HFFc6 (cell line): ENCODE measurements around the gene MEN1. TPM values are rescaled to one million over a fixed set of nuclear protein-coding genes. Genes with fewer than 3 reads are reported as not detected.

Source experiments
- DNase-seq: peaks from one replicate; pipeline ENCODE4 v3.0.0-alpha.2; 2018
- H3K27ac Mint-ChIP-seq: 2 replicates; pipeline ENCODE4 v1.8.0; 2020; ENCODE audit warnings: mild to moderate bottlenecking, mixed read lengths
- H3K27me3 Mint-ChIP-seq: 2 replicates; pipeline ENCODE4 v1.8.0; 2021; ENCODE audit warnings: mild to moderate bottlenecking, moderate library complexity, mixed read lengths; ENCODE audit not compliant: insufficient read depth
- H3K36me3 Mint-ChIP-seq: 2 replicates; pipeline ENCODE4 v1.8.0; 2021; ENCODE audit warnings: low read depth, mixed read lengths
- H3K4me1 Mint-ChIP-seq: 2 replicates; pipeline ENCODE4 v1.8.0; 2020; ENCODE audit warnings: low read depth, mixed read lengths
- H3K4me3 Mint-ChIP-seq: 2 replicates; pipeline ENCODE4 v1.8.0; 2020; ENCODE audit warnings: mild to moderate bottlenecking, moderate library complexity, mixed read lengths
- H3K9me3 Mint-ChIP-seq: 2 replicates; pipeline ENCODE4 v1.8.0; 2020; ENCODE audit warnings: mild to moderate bottlenecking, mixed read lengths
- total RNA-seq, 6 experiments: library from RNA; stranded (reverse); fragmentation: NEBNext Ultra II Directional; extraction: Animal tissue kit (Norgen Biotek cat#: 25700); gene quantifications; 2 replicates in 1 of 6; 3 replicates in 5 of 6; pipeline ENCODE4 v1.2.3, GENCODE V29; 2021
- TF ChIP-seq, protein P1 (sequence below): fragments of 200-600 bp; sonication (generic); IDR thresholded peaks from 2 replicates; pipeline ENCODE4 v1.5.0; 2021; ENCODE audit warnings: antibody characterized with exemption, mild to moderate bottlenecking

The MEN1 gene
- total RNA-seq, 6 experiments from 2014 or later: 23.9 to 35.5 (median 26.9) TPM

GRCh38 chr11:64784813-64785581 is 25.4 kb downstream of the MEN1 start:
- Mint-ChIP-seq H3K4me1 (no peaks in the 10 kb centered on the region; the same call in 1 of the 2 replicates), H3K4me3 (no peak overlapping the region), H3K27ac (peak overlapping the region; percentile 33; the same call in 1 of the 2 replicates), H3K27me3 (peaks cover 1% of the 10 kb centered on the region; the same call in 1 of the 2 replicates), H3K9me3 (no peaks in the 10 kb centered on the region), H3K36me3 (no peaks in the 10 kb centered on the region; the same call in 1 of the 2 replicates)
- TF ChIP-seq, protein P1, sequence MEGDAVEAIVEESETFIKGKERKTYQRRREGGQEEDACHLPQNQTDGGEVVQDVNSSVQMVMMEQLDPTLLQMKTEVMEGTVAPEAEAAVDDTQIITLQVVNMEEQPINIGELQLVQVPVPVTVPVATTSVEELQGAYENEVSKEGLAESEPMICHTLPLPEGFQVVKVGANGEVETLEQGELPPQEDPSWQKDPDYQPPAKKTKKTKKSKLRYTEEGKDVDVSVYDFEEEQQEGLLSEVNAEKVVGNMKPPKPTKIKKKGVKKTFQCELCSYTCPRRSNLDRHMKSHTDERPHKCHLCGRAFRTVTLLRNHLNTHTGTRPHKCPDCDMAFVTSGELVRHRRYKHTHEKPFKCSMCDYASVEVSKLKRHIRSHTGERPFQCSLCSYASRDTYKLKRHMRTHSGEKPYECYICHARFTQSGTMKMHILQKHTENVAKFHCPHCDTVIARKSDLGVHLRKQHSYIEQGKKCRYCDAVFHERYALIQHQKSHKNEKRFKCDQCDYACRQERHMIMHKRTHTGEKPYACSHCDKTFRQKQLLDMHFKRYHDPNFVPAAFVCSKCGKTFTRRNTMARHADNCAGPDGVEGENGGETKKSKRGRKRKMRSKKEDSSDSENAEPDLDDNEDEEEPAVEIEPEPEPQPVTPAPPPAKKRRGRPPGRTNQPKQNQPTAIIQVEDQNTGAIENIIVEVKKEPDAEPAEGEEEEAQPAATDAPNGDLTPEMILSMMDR: no peak
- no peak for DNase-seq

GRCh38 chr11:64778473-64779298 is 31.7 kb downstream of the MEN1 start, which contains the start of gene SF1:
SF1 (minus strand) TSS chr11:64778542; CDS start chr11:64778392, 150 bp downstream.
- H3K4me3 Mint-ChIP-seq: peak within 1 kb of the TSS; percentile 99
- H3K27me3 Mint-ChIP-seq: peaks cover 8% of the 10 kb centered on the region
- no peaks in the 10 kb centered on the region for H3K9me3 Mint-ChIP-seq
- H3K36me3 Mint-ChIP-seq: peaks cover 32% of the 10 kb centered on the region
- peaks cover 35% of the 10 kb centered on the region for H3K4me1 Mint-ChIP-seq
- H3K27ac Mint-ChIP-seq: peak within 1 kb of the TSS; percentile 98
- TF ChIP-seq, protein P1: no peak
- DNase-seq: peak; percentile 100

- Mint-ChIP-seq H3K4me3 (peak overlapping the region; percentile 95), H3K9me3 (no peaks in the 10 kb centered on the region), H3K27me3 (peaks cover 8% of the 10 kb centered on the region), H3K36me3 (peaks cover 38% of the 10 kb centered on the region), H3K27ac (peak overlapping the region; percentile 98), H3K4me1 (peaks cover 35% of the 10 kb centered on the region)
- DNase-seq: no peak
- TF ChIP-seq, protein P1: no peak
Measured at GRCh38 chr11:64778223-64778472, 32.2 kb downstream of the MEN1 start.

- peaks cover 38% of the 10 kb centered on the region for H3K4me1 Mint-ChIP-seq
- peaks cover 8% of the 10 kb centered on the region for H3K27me3 Mint-ChIP-seq
- peaks cover 43% of the 10 kb centered on the region for H3K36me3 Mint-ChIP-seq
- H3K9me3 Mint-ChIP-seq: no peaks in the 10 kb centered on the region
- H3K27ac Mint-ChIP-seq: peak overlapping the region; percentile 86
- TF ChIP-seq, protein P1: no peak
- H3K4me3 Mint-ChIP-seq: peak overlapping the region; percentile 99
- peak; percentile 78 for DNase-seq
Measured at GRCh38 chr11:64777449-64778222, 32.7 kb downstream of the MEN1 start.

- peaks cover 8% of the 10 kb centered on the region for H3K27me3 Mint-ChIP-seq
- H3K27ac Mint-ChIP-seq: peak overlapping the region; percentile 86
- peaks cover 46% of the 10 kb centered on the region for H3K4me1 Mint-ChIP-seq
- H3K36me3 Mint-ChIP-seq: peaks cover 51% of the 10 kb centered on the region
- DNase-seq: no peak
- H3K9me3 Mint-ChIP-seq: no peaks in the 10 kb centered on the region
- TF ChIP-seq, protein P1: no peak
- H3K4me3 Mint-ChIP-seq: peak overlapping the region; percentile 99
Measured at GRCh38 chr11:64776875-64777274, 33.5 kb downstream of the MEN1 start.
